OCI-LY1 (cell line): ENCODE data around the gene TCP11L1.
"Not testable (repeated sequence)": the region's sequence is repeated elsewhere in the genome, so short reads cannot be mapped to it uniquely, and the experiment has no call there.

Experiments
- CTCF ChIP-seq: fragments of 200-600 bp; sonication (generic), shearing (Covaris generic); IDR thresholded peaks from 2 replicates; pipeline ENCODE4 v1.5.1; 2017; ENCODE audit warnings: mild to moderate bottlenecking, antibody characterized with exemption, low read length, moderate library complexity, mixed read lengths
- EZH2 ChIP-seq: fragments of 200-600 bp; sonication (generic), shearing (Covaris generic); IDR thresholded peaks from 2 replicates; pipeline ENCODE4 v1.8.0; 2017; ENCODE audit warnings: borderline replicate concordance, mixed run types, mild to moderate bottlenecking, antibody characterized with exemption, low read length, moderate library complexity, mixed read lengths

GRCh38 chr11:33029218-33029617 lies 10.2 kb upstream of the TCP11L1 start:
- not testable (repeated sequence) for TF ChIP-seq CTCF, EZH2
